Choroid plexus epithelial cell (primary cell): ENCODE data around the gene PIGW.
"Not testable (repeated sequence)": the region's sequence is repeated elsewhere in the genome, so short reads cannot be mapped to it uniquely, and the experiment has no call there.

ENCODE experiments used
- DNase-seq: peaks from one replicate; pipeline ENCODE4 v3.0.0-alpha.2; 2010; ENCODE audit warnings: low read depth
- H3K4me3 ChIP-seq: 2 replicates; pipeline ENCODE4 v1.5.1; 2011; ENCODE audit warnings: low read depth, mild to moderate bottlenecking, control low read depth, low read length, moderate library complexity
- CTCF ChIP-seq: conservative IDR thresholded peaks from 2 replicates; pipeline ENCODE4 v1.5.1; 2011; ENCODE audit warnings: low read depth, mild to moderate bottlenecking, control low read depth, inconsistent platforms, low read length, moderate library complexity

PIGW gene

GRCh38 chr17:36503456-36504155, 31.2 kb upstream of the PIGW start:
- no peak for DNase-seq
- no peak for TF ChIP-seq CTCF
- H3K4me3 ChIP-seq: no peak overlapping the region

- H3K4me3 ChIP-seq: no peak overlapping the region
- no peak for DNase-seq
- TF ChIP-seq CTCF: no peak
Measured at GRCh38 chr17:36504156-36504545, 30.6 kb upstream of the PIGW start.

- no peak overlapping the region for H3K4me3 ChIP-seq
- TF ChIP-seq CTCF: no peak
- no peak for DNase-seq
Measured at GRCh38 chr17:36505171-36505570, 29.6 kb upstream of the PIGW start.

GRCh38 chr17:36506249-36506826, 28.4 kb upstream of the PIGW start:
- DNase-seq: no peak
- TF ChIP-seq CTCF: no peak
- H3K4me3 ChIP-seq: no peak overlapping the region

GRCh38 chr17:36506831-36507230, 28.0 kb upstream of the PIGW start:
- H3K4me3 ChIP-seq: no peak overlapping the region
- no peak for DNase-seq
- TF ChIP-seq CTCF: no peak

- TF ChIP-seq CTCF: no peak
- DNase-seq: no peak
Measured at GRCh38 chr17:36507266-36507665, 27.5 kb upstream of the PIGW start.

GRCh38 chr17:36508439-36508838, 26.3 kb upstream of the PIGW start:
- not testable (repeated sequence) for DNase-seq

More at GRCh38 chr17:36507266-36507665, 27.5 kb upstream of the PIGW start:
- no peak overlapping the region for H3K4me3 ChIP-seq

More at GRCh38 chr17:36508439-36508838, 26.3 kb upstream of the PIGW start:
- not testable (repeated sequence) for H3K4me3 ChIP-seq
